KMS-11 (cell line): ENCODE results near the gene SACM1L.

Source experiments
- H2AFZ ChIP-seq: fragments of 200-600 bp; sonication (generic); 2 replicates; pipeline ENCODE4 v1.6.1; 2016; ENCODE audit warnings: antibody characterized with exemption, mixed run types, low read depth
- H3K27ac ChIP-seq: fragments of 200-600 bp; sonication (generic); 2 replicates; pipeline ENCODE4 v1.6.1; 2016; ENCODE audit warnings: mild to moderate bottlenecking, mixed run types
- H3K27me3 ChIP-seq: fragments of 200-600 bp; sonication (generic); 2 replicates; pipeline ENCODE4 v1.6.1; 2017; ENCODE audit warnings: mild to moderate bottlenecking, low read depth, mixed run types, moderate library complexity; ENCODE audit not compliant: insufficient read depth
- H3K36me3 ChIP-seq: fragments of 200-600 bp; sonication (generic); 2 replicates; pipeline ENCODE4 v1.6.1; 2017; ENCODE audit warnings: mild to moderate bottlenecking, mixed run types; ENCODE audit not compliant: insufficient read depth
- H3K4me1 ChIP-seq: fragments of 200-600 bp; sonication (generic); 2 replicates; pipeline ENCODE4 v1.6.1; 2016; ENCODE audit warnings: mild to moderate bottlenecking, low read depth, mixed run types; ENCODE audit not compliant: poor library complexity, severe bottlenecking
- H3K4me2 ChIP-seq: fragments of 200-600 bp; sonication (generic); 2 replicates; pipeline ENCODE4 v1.7.0; 2016; ENCODE audit warnings: mild to moderate bottlenecking, mixed run types
- H3K4me3 ChIP-seq: fragments of 200-600 bp; sonication (generic); IDR thresholded peaks from 2 replicates; pipeline ENCODE4 v1.6.1; 2017; ENCODE audit warnings: low read depth, low read length, mixed read lengths; ENCODE audit not compliant: insufficient read depth
- H3K79me2 ChIP-seq: fragments of 200-600 bp; sonication (generic); 2 replicates; pipeline ENCODE4 v1.6.1; 2016; ENCODE audit warnings: low read depth, mixed run types; ENCODE audit not compliant: insufficient read depth
- H3K9ac ChIP-seq: fragments of 200-600 bp; sonication (generic); 2 replicates; pipeline ENCODE4 v1.6.1; 2016; ENCODE audit warnings: mild to moderate bottlenecking, mixed run types
- H4K20me1 ChIP-seq: fragments of 200-600 bp; sonication (generic); 2 replicates; pipeline ENCODE4 v1.6.1; 2016; ENCODE audit warnings: mild to moderate bottlenecking, mixed run types; ENCODE audit not compliant: insufficient read depth
- CTCF ChIP-seq: fragments of 200-600 bp; sonication (generic); conservative IDR thresholded peaks from 2 replicates; pipeline ENCODE4 v1.6.1; 2017; ENCODE audit warnings: low read depth, mild to moderate bottlenecking, antibody characterized with exemption, low read length, moderate library complexity, mixed read lengths

Gene SACM1L

GRCh38 chr3:45739991-45740390 lies 50.8 kb downstream of the SACM1L start:
- no peak overlapping the region for H3K4me3 ChIP-seq
- no peaks in the 10 kb centered on the region for H3K4me1 ChIP-seq
- H3K79me2 ChIP-seq: no peaks in the 10 kb centered on the region
- no peak for TF ChIP-seq CTCF
- no peak overlapping the region for H3K27ac ChIP-seq
- H2AFZ ChIP-seq: no peak overlapping the region
- no peaks in the 10 kb centered on the region for H3K27me3 ChIP-seq
- no peak overlapping the region for H3K4me2 ChIP-seq
- no peak overlapping the region for H3K9ac ChIP-seq
- H4K20me1 ChIP-seq: no peaks in the 10 kb centered on the region
- no peaks in the 10 kb centered on the region for H3K36me3 ChIP-seq

- no peak overlapping the region for H2AFZ ChIP-seq
- no peaks in the 10 kb centered on the region for H3K4me1 ChIP-seq
- no peak overlapping the region for H3K27ac ChIP-seq
- H3K79me2 ChIP-seq: no peaks in the 10 kb centered on the region
- no peaks in the 10 kb centered on the region for H3K27me3 ChIP-seq
- no peak overlapping the region for H3K4me3 ChIP-seq
- no peak for TF ChIP-seq CTCF
- no peaks in the 10 kb centered on the region for H3K36me3 ChIP-seq
- H3K4me2 ChIP-seq: no peak overlapping the region
- no peaks in the 10 kb centered on the region for H4K20me1 ChIP-seq
- no peak overlapping the region for H3K9ac ChIP-seq
These were observed 52.1 kb downstream of the SACM1L start for GRCh38 chr3:45741247-45741646.

- Histone ChIP-seq H3K27ac (no peak overlapping the region), H3K4me3 (no peak overlapping the region), H3K4me2 (no peak overlapping the region), H2AFZ (no peak overlapping the region), H3K9ac (no peak overlapping the region), H3K27me3 (no peaks in the 10 kb centered on the region), H3K79me2 (no peaks in the 10 kb centered on the region), H4K20me1 (no peaks in the 10 kb centered on the region), H3K36me3 (no peaks in the 10 kb centered on the region), H3K4me1 (no peaks in the 10 kb centered on the region)
- TF ChIP-seq CTCF: no peak
These were observed 52.7 kb downstream of the SACM1L start for GRCh38 chr3:45741742-45742460.

GRCh38 chr3:45742461-45743089 lies 53.4 kb downstream of the SACM1L start:
- no peak for TF ChIP-seq CTCF
- H4K20me1 ChIP-seq: no peaks in the 10 kb centered on the region
- no peak overlapping the region for H2AFZ ChIP-seq
- H3K79me2 ChIP-seq: no peaks in the 10 kb centered on the region
- H3K4me1 ChIP-seq: no peaks in the 10 kb centered on the region
- no peak overlapping the region for H3K4me3 ChIP-seq
- H3K36me3 ChIP-seq: no peaks in the 10 kb centered on the region
- no peak overlapping the region for H3K4me2 ChIP-seq
- H3K27ac ChIP-seq: no peak overlapping the region
- H3K27me3 ChIP-seq: no peaks in the 10 kb centered on the region
- no peak overlapping the region for H3K9ac ChIP-seq
